GM18499 (cell line): ENCODE results near the gene YKT6.
"Not testable (repeated sequence)": the region's sequence is repeated elsewhere in the genome, so short reads cannot be mapped to it uniquely, and the experiment has no call there.

Experiments
- ATAC-seq: cut with Tn5 transposase; IDR thresholded peaks from one replicate; pipeline ENCODE4 v1.9.1; 2021; ENCODE audit warnings: moderate number of reproducible peaks; ENCODE audit not compliant: insufficient read depth, unreplicated experiment

YKT6 gene

GRCh38 chr7:44171901-44172300 is 28.9 kb upstream of the YKT6 start:
- not testable (repeated sequence) for ATAC-seq

GRCh38 chr7:44172352-44172751 is 28.4 kb upstream of the YKT6 start:
- no peak for ATAC-seq

GRCh38 chr7:44172803-44173424 is 27.9 kb upstream of the YKT6 start:
- ATAC-seq, result no peak

GRCh38 chr7:44173911-44174693 is 26.7 kb upstream of the YKT6 start:
- ATAC-seq, result no peak

- not testable (repeated sequence) for ATAC-seq
Measured at GRCh38 chr7:44174694-44174948, 26.2 kb upstream of the YKT6 start.

GRCh38 chr7:44175730-44176129 is 25.0 kb upstream of the YKT6 start:
- ATAC-seq, result no peak

GRCh38 chr7:44176486-44176885 is 24.3 kb upstream of the YKT6 start:
- ATAC-seq, result no peak

GRCh38 chr7:44177570-44178131 is 23.1 kb upstream of the YKT6 start:
- no peak for ATAC-seq

- ATAC-seq, result no peak
Measured at GRCh38 chr7:44180631-44181030, 20.1 kb upstream of the YKT6 start.

- no peak for ATAC-seq
Measured at GRCh38 chr7:44182827-44183226, 18.0 kb upstream of the YKT6 start.

GRCh38 chr7:44183386-44183785 is 17.4 kb upstream of the YKT6 start:
- no peak for ATAC-seq

- ATAC-seq, result no peak
Measured at GRCh38 chr7:44184206-44184872, 16.4 kb upstream of the YKT6 start.

GRCh38 chr7:44184873-44185446 is 15.8 kb upstream of the YKT6 start:
- ATAC-seq, result no peak

- no peak for ATAC-seq
Measured at GRCh38 chr7:44185729-44186128, 15.0 kb upstream of the YKT6 start.

GRCh38 chr7:44186736-44187135 is 14.0 kb upstream of the YKT6 start:
- no peak for ATAC-seq

GRCh38 chr7:44187636-44188416 is 13.0 kb upstream of the YKT6 start:
- no peak for ATAC-seq

- no peak for ATAC-seq
Measured at GRCh38 chr7:44188480-44189225, 12.1 kb upstream of the YKT6 start.

GRCh38 chr7:44189286-44189992 is 11.3 kb upstream of the YKT6 start, which contains the start of gene GCK:
TSS of gene GCK (minus strand) at chr7:44189439. CDS start at chr7:44188953, 486 bp downstream.
- ATAC-seq, result no peak
